ENCODE measurements around the gene RTN4.

Gene RTN4

GRCh38 chr2:55063713-55064323 lies 13.6 kb upstream of the RTN4 start:
- TF ChIP-seq RAD21 (IDR thresholded peaks at IDR 0.05; ENCODE audit: low read depth): peak; percentile 3; the same call in 1 of the 2 replicates
- TF ChIP-seq EGR1 (IDR thresholded peaks at IDR 0.05): no peak

- TF ChIP-seq MAX (IDR thresholded peaks at IDR 0.05) (no peak), TCF12 (IDR thresholded peaks at IDR 0.05; ENCODE audit: low read depth) (no peak), CEBPB (IDR thresholded peaks at IDR 0.05) (no peak), CREB1 (IDR thresholded peaks at IDR 0.05; ENCODE audit: low read depth) (no peak), EP300 (IDR thresholded peaks at IDR 0.05; ENCODE audit: borderline replicate concordance) (no peak), TAF1 (IDR thresholded peaks at IDR 0.05; ENCODE audit: low read depth) (no peak), TEAD4 (IDR thresholded peaks at IDR 0.05) (no peak), NFIC (IDR thresholded peaks at IDR 0.05) (no peak), USF1 (IDR thresholded peaks at IDR 0.05) (no peak), EGR1 (IDR thresholded peaks at IDR 0.05) (no peak), ZBTB7A (IDR thresholded peaks at IDR 0.05; ENCODE audit: low read depth) (no peak), YY1 (IDR thresholded peaks at IDR 0.05; ENCODE audit: low read depth) (no peak), REST (IDR thresholded peaks at IDR 0.05; ENCODE audit: low read depth) (no peak), FOXM1 (IDR thresholded peaks at IDR 0.05; ENCODE audit: borderline replicate concordance, low read depth) (no peak), RAD21 (IDR thresholded peaks at IDR 0.05; ENCODE audit: low read depth) (no peak)
Observed at GRCh38 chr2:55063226-55063625, 13.0 kb upstream of the RTN4 start.

- no peak for TF ChIP-seq ZBTB7A (IDR thresholded peaks at IDR 0.05; ENCODE audit: low read depth)
Observed at GRCh38 chr2:55062754-55063153, 12.5 kb upstream of the RTN4 start.

- TF ChIP-seq RAD21 (IDR thresholded peaks at IDR 0.05; ENCODE audit: low read depth): no peak
- no peak for TF ChIP-seq USF1 (IDR thresholded peaks at IDR 0.05)
- TF ChIP-seq NFIC (IDR thresholded peaks at IDR 0.05): no peak
- no peak for TF ChIP-seq EP300 (IDR thresholded peaks at IDR 0.05; ENCODE audit: borderline replicate concordance)
- TF ChIP-seq EGR1 (IDR thresholded peaks at IDR 0.05): no peak
Observed at GRCh38 chr2:55061523-55062344, 11.5 kb upstream of the RTN4 start.

GRCh38 chr2:55059793-55060192 lies 9.5 kb upstream of the RTN4 start:
- TF ChIP-seq NFIC (IDR thresholded peaks at IDR 0.05): no peak
- TF ChIP-seq CEBPB (IDR thresholded peaks at IDR 0.05): no peak
- TF ChIP-seq CREB1 (IDR thresholded peaks at IDR 0.05; ENCODE audit: low read depth): no peak
- TF ChIP-seq EP300 (IDR thresholded peaks at IDR 0.05; ENCODE audit: borderline replicate concordance): no peak
- no peak for TF ChIP-seq YY1 (IDR thresholded peaks at IDR 0.05; ENCODE audit: low read depth)
- no peak for TF ChIP-seq USF1 (IDR thresholded peaks at IDR 0.05)
- no peak for TF ChIP-seq TEAD4 (IDR thresholded peaks at IDR 0.05)
- no peak for TF ChIP-seq RAD21 (IDR thresholded peaks at IDR 0.05; ENCODE audit: low read depth)
- no peak for TF ChIP-seq ZBTB7A (IDR thresholded peaks at IDR 0.05; ENCODE audit: low read depth)
- no peak for TF ChIP-seq MAX (IDR thresholded peaks at IDR 0.05)
- TF ChIP-seq TCF12 (IDR thresholded peaks at IDR 0.05; ENCODE audit: low read depth): no peak
- no peak for TF ChIP-seq FOXM1 (IDR thresholded peaks at IDR 0.05; ENCODE audit: borderline replicate concordance, low read depth)
- no peak for TF ChIP-seq REST (IDR thresholded peaks at IDR 0.05; ENCODE audit: low read depth)
- no peak for TF ChIP-seq EGR1 (IDR thresholded peaks at IDR 0.05)
- no peak for TF ChIP-seq TAF1 (IDR thresholded peaks at IDR 0.05; ENCODE audit: low read depth)
